ENCODE results near the gene CIITA. TPM values are rescaled to one million over a fixed set of nuclear protein-coding genes. Genes with fewer than 3 reads are reported as not detected.

Gene CIITA
- total RNA-seq, 2 experiments from 2014 or later = 0.12 to 0.29 TPM

- intact Hi-C loops (cut with micrococcal nuclease) = no loop called here
- no peak for DNase-seq
- CTCF ChIA-PET = interaction anchor here (1.3 to 1.4 kb wide), 3 partner anchors 11 to 280 kb away, joined by 4 to 5 read pairs (median 4); partner anchors contain the start of gene SOCS1
- Mint-ChIP-seq H3K36me3 (ENCODE audit: low read depth) (peaks cover 15% of the 10 kb centered on the region), H3K9me3 (no peaks in the 10 kb centered on the region), H3K27ac (no peak overlapping the region), H3K27me3 (ENCODE audit: low read depth) (no peaks in the 10 kb centered on the region), H3K4me1 (ENCODE audit: low read depth) (peaks cover 22% of the 10 kb centered on the region), H3K4me3 (no peak overlapping the region)
Measured at GRCh38 chr16:10976634-10977033, 99.6 kb downstream of the CIITA start.

- no peaks in the 10 kb centered on the region for H3K27me3 Mint-ChIP-seq (ENCODE audit: low read depth)
- CTCF ChIA-PET = interaction anchor here (1.0 kb wide), 1 partner anchor 41 kb away, joined by 3 read pairs; no protein-coding TSS in a partner anchor
- no peak for DNase-seq
- H3K4me3 Mint-ChIP-seq = no peak overlapping the region
- intact Hi-C loops (cut with micrococcal nuclease) = no loop called here
- H3K4me1 Mint-ChIP-seq (ENCODE audit: low read depth) = peaks cover 20% of the 10 kb centered on the region
- peaks cover 8% of the 10 kb centered on the region for H3K36me3 Mint-ChIP-seq (ENCODE audit: low read depth)
- H3K27ac Mint-ChIP-seq = no peak overlapping the region
- H3K9me3 Mint-ChIP-seq = no peaks in the 10 kb centered on the region
Measured at GRCh38 chr16:10978124-10978523, 101.1 kb downstream of the CIITA start.

GRCh38 chr16:10978871-10979446 lies 102.0 kb downstream of the CIITA start:
- no peak for DNase-seq
- peaks cover 21% of the 10 kb centered on the region for H3K4me1 Mint-ChIP-seq (ENCODE audit: low read depth)

GRCh38 chr16:10979717-10980601 lies 103.0 kb downstream of the CIITA start:
- H3K4me3 Mint-ChIP-seq = no peak overlapping the region
- no peak for DNase-seq
- H3K27ac Mint-ChIP-seq = no peak overlapping the region
- H3K4me1 Mint-ChIP-seq (ENCODE audit: low read depth) = peaks cover 26% of the 10 kb centered on the region
- intact Hi-C loops (cut with micrococcal nuclease) = loop anchor here (10.0 kb wide), 1 partner anchor 805 kb away; no protein-coding TSS in a partner anchor
- no peaks in the 10 kb centered on the region for H3K27me3 Mint-ChIP-seq (ENCODE audit: low read depth)
- H3K36me3 Mint-ChIP-seq (ENCODE audit: low read depth) = peaks cover 5% of the 10 kb centered on the region
- H3K9me3 Mint-ChIP-seq = no peaks in the 10 kb centered on the region
- CTCF ChIA-PET = interaction anchor here (0.7 to 1.5 kb wide), 4 partner anchors 8 to 277 kb away, joined by 3 to 6 read pairs (median 4); no protein-coding TSS in a partner anchor

More at GRCh38 chr16:10978871-10979446, 102.0 kb downstream of the CIITA start:
- Mint-ChIP-seq H3K36me3 (ENCODE audit: low read depth) (peaks cover 5% of the 10 kb centered on the region), H3K9me3 (no peaks in the 10 kb centered on the region), H3K4me3 (no peak overlapping the region), H3K27ac (no peak overlapping the region), H3K27me3 (ENCODE audit: low read depth) (no peaks in the 10 kb centered on the region)
- CTCF ChIA-PET = interaction anchor here (1.0 kb wide), 1 partner anchor 40 kb away, joined by 3 read pairs; no protein-coding TSS in a partner anchor
- intact Hi-C loops (cut with micrococcal nuclease) = no loop called here

GRCh38 chr16:10980813-10981212 lies 103.8 kb downstream of the CIITA start:
- Mint-ChIP-seq H3K9me3 (no peaks in the 10 kb centered on the region), H3K4me3 (no peak overlapping the region), H3K4me1 (ENCODE audit: low read depth) (peaks cover 29% of the 10 kb centered on the region), H3K36me3 (ENCODE audit: low read depth) (peaks cover 5% of the 10 kb centered on the region), H3K27me3 (ENCODE audit: low read depth) (no peaks in the 10 kb centered on the region), H3K27ac (no peak overlapping the region)
- CTCF ChIA-PET = interaction anchor here (0.7 to 1.5 kb wide), 4 partner anchors 9 to 276 kb away, joined by 3 to 6 read pairs (median 4); no protein-coding TSS in a partner anchor
- DNase-seq = no peak
- intact Hi-C loops (cut with micrococcal nuclease) = loop anchor here (1.0 to 10.0 kb wide), 3 partner anchors 10 to 804 kb away; no protein-coding TSS in a partner anchor

- Mint-ChIP-seq H3K27ac (no peak overlapping the region), H3K4me3 (no peak overlapping the region), H3K4me1 (ENCODE audit: low read depth) (peaks cover 36% of the 10 kb centered on the region), H3K9me3 (no peaks in the 10 kb centered on the region), H3K27me3 (ENCODE audit: low read depth) (no peaks in the 10 kb centered on the region), H3K36me3 (ENCODE audit: low read depth) (peaks cover 5% of the 10 kb centered on the region)
- CTCF ChIA-PET = interaction anchor here (0.6 to 4.4 kb wide), 4 partner anchors 10 to 355 kb away, joined by 3 to 38 read pairs (median 28); partner anchors contain the start of gene SOCS1
- intact Hi-C loops (cut with micrococcal nuclease) = loop anchor here (1.0 to 10.0 kb wide), 3 partner anchors 10 to 803 kb away; no protein-coding TSS in a partner anchor
- peak; percentile 76 for DNase-seq
Measured at GRCh38 chr16:10981697-10982216, 104.8 kb downstream of the CIITA start.

- DNase-seq = no peak
- CTCF ChIA-PET = interaction anchor here (0.6 to 4.4 kb wide), 15 partner anchors 8 to 354 kb away, joined by 3 to 38 read pairs (median 4); partner anchors contain the start of gene SOCS1
- Mint-ChIP-seq H3K9me3 (no peaks in the 10 kb centered on the region), H3K27ac (no peak overlapping the region), H3K36me3 (ENCODE audit: low read depth) (peaks cover 5% of the 10 kb centered on the region), H3K4me1 (ENCODE audit: low read depth) (peaks cover 37% of the 10 kb centered on the region), H3K27me3 (ENCODE audit: low read depth) (no peaks in the 10 kb centered on the region), H3K4me3 (no peak overlapping the region)
- intact Hi-C loops (cut with micrococcal nuclease) = loop anchor here (10.0 kb wide), 1 partner anchor 802 kb away; no protein-coding TSS in a partner anchor
Measured at GRCh38 chr16:10982465-10983150, 105.6 kb downstream of the CIITA start.

GRCh38 chr16:10983159-10983558 lies 106.2 kb downstream of the CIITA start:
- H3K9me3 Mint-ChIP-seq = no peaks in the 10 kb centered on the region
- CTCF ChIA-PET = interaction anchor here (0.8 to 4.4 kb wide), 19 partner anchors 8 to 389 kb away, joined by 3 to 38 read pairs (median 4); partner anchors contain the start of gene SOCS1
- peak; percentile 53 for DNase-seq
- H3K4me1 Mint-ChIP-seq (ENCODE audit: low read depth) = peaks cover 39% of the 10 kb centered on the region
- H3K36me3 Mint-ChIP-seq (ENCODE audit: low read depth) = peaks cover 5% of the 10 kb centered on the region
- peak overlapping the region; percentile 1 for H3K27ac Mint-ChIP-seq
- intact Hi-C loops (cut with micrococcal nuclease) = loop anchor here (10.0 kb wide), 1 partner anchor 802 kb away; no protein-coding TSS in a partner anchor
- H3K27me3 Mint-ChIP-seq (ENCODE audit: low read depth) = no peaks in the 10 kb centered on the region
- no peak overlapping the region for H3K4me3 Mint-ChIP-seq

- CTCF ChIA-PET = interaction anchor here (0.9 to 4.4 kb wide), 8 partner anchors 9 to 386 kb away, joined by 3 to 38 read pairs (median 10); partner anchors contain the start of gene SOCS1
- Mint-ChIP-seq H3K9me3 (no peaks in the 10 kb centered on the region), H3K27me3 (ENCODE audit: low read depth) (no peaks in the 10 kb centered on the region), H3K27ac (no peak overlapping the region), H3K36me3 (ENCODE audit: low read depth) (peaks cover 7% of the 10 kb centered on the region), H3K4me3 (no peak overlapping the region), H3K4me1 (ENCODE audit: low read depth) (peaks cover 52% of the 10 kb centered on the region)
- intact Hi-C loops (cut with micrococcal nuclease) = loop anchor here (10.0 kb wide), 1 partner anchor 800 kb away; no protein-coding TSS in a partner anchor
- DNase-seq = no peak
Measured at GRCh38 chr16:10984509-10984908, 107.5 kb downstream of the CIITA start.
